K562 (cell line): Measurements from ENCODE around the gene RSPH3. TPM values are rescaled to one million over a fixed set of nuclear protein-coding genes. Genes with fewer than 3 reads are reported as not detected.

Experiments
- CBX2 ChIP-seq: fragments of 200-600 bp; sonication (generic); IDR thresholded peaks from one replicate; pipeline ENCODE4 v1.6.1; 2012; ENCODE audit warnings: mild to moderate bottlenecking, low read length, inconsistent platforms; ENCODE audit not compliant: insufficient read depth, poor library complexity, severe bottlenecking
- CREB1 ChIP-seq, 2 experiments: sonication (generic) in 1 of 2; formaldehyde crosslinking in 1 of 2; IDR thresholded peaks; 2 replicates each; pipeline versions ENCODE4 v1.6.1 to v1.8.0; 2012 to 2022; ENCODE audit warnings: inconsistent platforms in 1 of 2, mild to moderate bottlenecking in 1 of 2, missing genetic modification reagents in 1 of 2, moderate library complexity in 1 of 2
- HDGF ChIP-seq: fragments of 450-650 bp; IDR thresholded peaks from 2 replicates; pipeline ENCODE4 v1.6.1; 2016
- MLX ChIP-seq, 2 experiments: fragments of 450-650 bp in 1 of 2; sonication (generic) in 1 of 2; formaldehyde crosslinking; conservative IDR thresholded peaks; 2 replicates each; pipeline versions ENCODE4 v1.4.0 to v1.8.1; 2020 to 2022; ENCODE audit warnings: mild to moderate bottlenecking in 1 of 2, missing genetic modification reagents in 1 of 2
- NUFIP1 ChIP-seq: fragments of 450-650 bp; IDR thresholded peaks from 2 replicates; pipeline ENCODE4 v1.6.1; 2018; ENCODE audit not compliant: partially characterized antibody
- STAG1 ChIP-seq: sonication (generic); formaldehyde crosslinking; IDR thresholded peaks from 2 replicates; pipeline ENCODE4 v1.5.0; 2020; ENCODE audit warnings: missing genetic modification reagents, borderline replicate concordance
- TSHZ1 ChIP-seq: fragments of 250-450 bp; sonication (Bioruptor Pico); IDR thresholded peaks from 2 replicates; pipeline ENCODE4 v1.4.0; 2020; ENCODE audit warnings: mild to moderate bottlenecking, moderate library complexity
- ZNF75A ChIP-seq: fragments of 450-650 bp; formaldehyde crosslinking; IDR thresholded peaks from 2 replicates; pipeline ENCODE4 v1.4.0; 2020; ENCODE audit warnings: mild to moderate bottlenecking
- polyA plus RNA-seq, 8 experiments: library from polyadenylated mRNA; depleted of rRNA in 4 of 8; stranded (reverse) in 5 of 8; unstranded in 3 of 8; fragments of >200 nt; fragmentation: Nextera tagmentation in 2 of 8; fragmentation: Illumina TruSeq in 1 of 8; extraction: Ambion mirVana in 2 of 8; extraction: Trizol in 1 of 8; gene quantifications; 2 replicates each; pipeline versions ENCODE4 v1.2.1 to v1.2.3, GENCODE V29; 2011 to 2014; ENCODE audit warnings: inconsistent platforms in 1 of 8, missing spikeins in 1 of 8
- total RNA-seq, 7 experiments: library from RNA; depleted of rRNA in 6 of 7; stranded (reverse); fragments of >200 nt in 6 of 7; fragmentation: Illumina TruSeq in 2 of 7; extraction: Trizol in 2 of 7; gene quantifications; 2 replicates each; pipeline versions ENCODE4 v1.2.1 to v1.2.3, GENCODE V29; 2011 to 2021; ENCODE audit warnings: low replicate concordance in 1 of 7
- TF ChIP-seq, protein P1 (sequence below): fragments of 250-450 bp; sonication (Bioruptor Pico); IDR thresholded peaks from 2 replicates; pipeline ENCODE4 v1.9.0; 2021; ENCODE audit warnings: mild to moderate bottlenecking
- TF ChIP-seq, protein P2 (sequence below): fragments of 250-450 bp; sonication (Bioruptor Pico); IDR thresholded peaks from 2 replicates; pipeline ENCODE4 v1.8.0; 2021; ENCODE audit warnings: moderate library complexity, mild to moderate bottlenecking, inconsistent platforms
- TF ChIP-seq, protein P3 (sequence below), 2 experiments: fragments of 450-650 bp in 1 of 2; sonication (generic) in 1 of 2; formaldehyde crosslinking in 1 of 2; IDR thresholded peaks; 2 replicates each; pipeline versions ENCODE4 v1.7.1 to v1.9.0; 2016 to 2022; ENCODE audit warnings: inconsistent platforms in 1 of 2, mild to moderate bottlenecking in 1 of 2, missing genetic modification reagents in 1 of 2

The RSPH3 gene
- total and polyA plus RNA-seq, 9 of the 15 experiments (the other 6 are each of a cell fraction or from before 2014, with no cell fraction given): 0.52 to 2.9 (median 1.5) TPM

- TF ChIP-seq, protein P1, sequence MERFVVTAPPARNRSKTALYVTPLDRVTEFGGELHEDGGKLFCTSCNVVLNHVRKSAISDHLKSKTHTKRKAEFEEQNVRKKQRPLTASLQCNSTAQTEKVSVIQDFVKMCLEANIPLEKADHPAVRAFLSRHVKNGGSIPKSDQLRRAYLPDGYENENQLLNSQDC (CRISPR knock-in tag): no peak
- TF ChIP-seq STAG1 (CRISPR knock-in tag) (no peak), CBX2 (no peak), NUFIP1 (no peak), TSHZ1 (CRISPR knock-in tag) (no peak), ZNF75A (no peak), MLX (CRISPR knock-in tag; conservative IDR thresholded peaks at IDR 0.05) (no peak), CREB1 (IDR thresholded peaks at IDR 0.05) (no peak), CREB1 (CRISPR knock-in tag; IDR thresholded peaks at IDR 0.05) (no peak), HDGF (no peak)
- TF ChIP-seq, protein P2, sequence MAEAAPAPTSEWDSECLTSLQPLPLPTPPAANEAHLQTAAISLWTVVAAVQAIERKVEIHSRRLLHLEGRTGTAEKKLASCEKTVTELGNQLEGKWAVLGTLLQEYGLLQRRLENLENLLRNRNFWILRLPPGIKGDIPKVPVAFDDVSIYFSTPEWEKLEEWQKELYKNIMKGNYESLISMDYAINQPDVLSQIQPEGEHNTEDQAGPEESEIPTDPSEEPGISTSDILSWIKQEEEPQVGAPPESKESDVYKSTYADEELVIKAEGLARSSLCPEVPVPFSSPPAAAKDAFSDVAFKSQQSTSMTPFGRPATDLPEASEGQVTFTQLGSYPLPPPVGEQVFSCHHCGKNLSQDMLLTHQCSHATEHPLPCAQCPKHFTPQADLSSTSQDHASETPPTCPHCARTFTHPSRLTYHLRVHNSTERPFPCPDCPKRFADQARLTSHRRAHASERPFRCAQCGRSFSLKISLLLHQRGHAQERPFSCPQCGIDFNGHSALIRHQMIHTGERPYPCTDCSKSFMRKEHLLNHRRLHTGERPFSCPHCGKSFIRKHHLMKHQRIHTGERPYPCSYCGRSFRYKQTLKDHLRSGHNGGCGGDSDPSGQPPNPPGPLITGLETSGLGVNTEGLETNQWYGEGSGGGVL (CRISPR knock-in tag): no peak
- TF ChIP-seq, protein P3, sequence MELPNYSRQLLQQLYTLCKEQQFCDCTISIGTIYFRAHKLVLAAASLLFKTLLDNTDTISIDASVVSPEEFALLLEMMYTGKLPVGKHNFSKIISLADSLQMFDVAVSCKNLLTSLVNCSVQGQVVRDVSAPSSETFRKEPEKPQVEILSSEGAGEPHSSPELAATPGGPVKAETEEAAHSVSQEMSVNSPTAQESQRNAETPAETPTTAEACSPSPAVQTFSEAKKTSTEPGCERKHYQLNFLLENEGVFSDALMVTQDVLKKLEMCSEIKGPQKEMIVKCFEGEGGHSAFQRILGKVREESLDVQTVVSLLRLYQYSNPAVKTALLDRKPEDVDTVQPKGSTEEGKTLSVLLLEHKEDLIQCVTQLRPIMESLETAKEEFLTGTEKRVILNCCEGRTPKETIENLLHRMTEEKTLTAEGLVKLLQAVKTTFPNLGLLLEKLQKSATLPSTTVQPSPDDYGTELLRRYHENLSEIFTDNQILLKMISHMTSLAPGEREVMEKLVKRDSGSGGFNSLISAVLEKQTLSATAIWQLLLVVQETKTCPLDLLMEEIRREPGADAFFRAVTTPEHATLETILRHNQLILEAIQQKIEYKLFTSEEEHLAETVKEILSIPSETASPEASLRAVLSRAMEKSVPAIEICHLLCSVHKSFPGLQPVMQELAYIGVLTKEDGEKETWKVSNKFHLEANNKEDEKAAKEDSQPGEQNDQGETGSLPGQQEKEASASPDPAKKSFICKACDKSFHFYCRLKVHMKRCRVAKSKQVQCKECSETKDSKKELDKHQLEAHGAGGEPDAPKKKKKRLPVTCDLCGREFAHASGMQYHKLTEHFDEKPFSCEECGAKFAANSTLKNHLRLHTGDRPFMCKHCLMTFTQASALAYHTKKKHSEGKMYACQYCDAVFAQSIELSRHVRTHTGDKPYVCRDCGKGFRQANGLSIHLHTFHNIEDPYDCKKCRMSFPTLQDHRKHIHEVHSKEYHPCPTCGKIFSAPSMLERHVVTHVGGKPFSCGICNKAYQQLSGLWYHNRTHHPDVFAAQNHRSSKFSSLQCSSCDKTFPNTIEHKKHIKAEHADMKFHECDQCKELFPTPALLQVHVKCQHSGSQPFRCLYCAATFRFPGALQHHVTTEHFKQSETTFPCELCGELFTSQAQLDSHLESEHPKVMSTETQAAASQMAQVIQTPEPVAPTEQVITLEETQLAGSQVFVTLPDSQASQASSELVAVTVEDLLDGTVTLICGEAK (IDR thresholded peaks at IDR 0.05): no peak
- TF ChIP-seq, protein P3 (CRISPR knock-in tag; IDR thresholded peaks at IDR 0.05): no peak
Observed at GRCh38 chr6:159013229-159013628, 13.2 kb upstream of the RSPH3 start (continued).
